Stomach (tissue), 4 donors: ENCODE results near the gene MYO9B.

Experiments used
- POLR2AphosphoS5 ChIP-seq, 3 donors: sonication (generic); formaldehyde crosslinking; IDR thresholded peaks; one replicate each; pipeline ENCODE4 v1.6.1; 2016; ENCODE audit warnings: antibody characterized with exemption in 3 of 3
- TF ChIP-seq, protein P1 (sequence below), 7 experiments: fragments of 450-650 bp in 4 of 7; fragments of 200-600 bp in 3 of 7; sonication (generic) in 3 of 7; IDR thresholded peaks; one replicate each; pipeline ENCODE4 v1.5.1; 2016 to 2019; ENCODE audit warnings: antibody characterized with exemption in 7 of 7, control low read depth in 2 of 7, mild to moderate bottlenecking in 1 of 7

DNA sequence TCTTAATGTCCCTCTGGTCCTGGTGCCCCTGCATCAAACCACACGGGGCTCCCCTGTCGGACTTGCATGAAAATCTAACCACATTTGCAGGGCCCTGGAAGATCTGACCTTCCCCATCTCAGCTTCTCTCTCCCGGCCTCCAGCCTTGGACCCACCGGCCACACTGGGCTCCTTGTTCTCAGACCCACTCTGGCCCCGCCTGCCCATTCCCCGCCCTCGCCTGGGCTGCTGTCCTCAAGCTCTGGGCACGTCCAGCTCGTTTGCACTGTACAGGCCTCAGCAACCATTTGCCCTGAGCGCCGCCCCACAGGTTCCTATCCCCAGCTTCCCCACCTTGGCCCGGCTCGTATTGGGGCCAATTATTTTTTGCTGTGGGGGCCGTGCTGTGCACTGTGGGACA, 10.5 kb downstream of the MYO9B start:
- TF ChIP-seq POLR2AphosphoS5 (IDR thresholded peaks at IDR 0.05): no peak
- TF ChIP-seq, protein P1, sequence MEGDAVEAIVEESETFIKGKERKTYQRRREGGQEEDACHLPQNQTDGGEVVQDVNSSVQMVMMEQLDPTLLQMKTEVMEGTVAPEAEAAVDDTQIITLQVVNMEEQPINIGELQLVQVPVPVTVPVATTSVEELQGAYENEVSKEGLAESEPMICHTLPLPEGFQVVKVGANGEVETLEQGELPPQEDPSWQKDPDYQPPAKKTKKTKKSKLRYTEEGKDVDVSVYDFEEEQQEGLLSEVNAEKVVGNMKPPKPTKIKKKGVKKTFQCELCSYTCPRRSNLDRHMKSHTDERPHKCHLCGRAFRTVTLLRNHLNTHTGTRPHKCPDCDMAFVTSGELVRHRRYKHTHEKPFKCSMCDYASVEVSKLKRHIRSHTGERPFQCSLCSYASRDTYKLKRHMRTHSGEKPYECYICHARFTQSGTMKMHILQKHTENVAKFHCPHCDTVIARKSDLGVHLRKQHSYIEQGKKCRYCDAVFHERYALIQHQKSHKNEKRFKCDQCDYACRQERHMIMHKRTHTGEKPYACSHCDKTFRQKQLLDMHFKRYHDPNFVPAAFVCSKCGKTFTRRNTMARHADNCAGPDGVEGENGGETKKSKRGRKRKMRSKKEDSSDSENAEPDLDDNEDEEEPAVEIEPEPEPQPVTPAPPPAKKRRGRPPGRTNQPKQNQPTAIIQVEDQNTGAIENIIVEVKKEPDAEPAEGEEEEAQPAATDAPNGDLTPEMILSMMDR (IDR thresholded peaks at IDR 0.05): no peak
